NT2/D1 (cell line): ENCODE measurements around the gene C1orf21.

Experiments
- YY1 ChIP-seq: IDR thresholded peaks from 2 replicates; pipeline ENCODE4 v1.6.1; 2011; ENCODE audit not compliant: insufficient read length, insufficient read depth
- ZNF274 ChIP-seq: IDR thresholded peaks from 2 replicates; pipeline ENCODE4 v1.6.1; 2011; ENCODE audit warnings: mild to moderate bottlenecking, low read depth, low read length

DNA sequence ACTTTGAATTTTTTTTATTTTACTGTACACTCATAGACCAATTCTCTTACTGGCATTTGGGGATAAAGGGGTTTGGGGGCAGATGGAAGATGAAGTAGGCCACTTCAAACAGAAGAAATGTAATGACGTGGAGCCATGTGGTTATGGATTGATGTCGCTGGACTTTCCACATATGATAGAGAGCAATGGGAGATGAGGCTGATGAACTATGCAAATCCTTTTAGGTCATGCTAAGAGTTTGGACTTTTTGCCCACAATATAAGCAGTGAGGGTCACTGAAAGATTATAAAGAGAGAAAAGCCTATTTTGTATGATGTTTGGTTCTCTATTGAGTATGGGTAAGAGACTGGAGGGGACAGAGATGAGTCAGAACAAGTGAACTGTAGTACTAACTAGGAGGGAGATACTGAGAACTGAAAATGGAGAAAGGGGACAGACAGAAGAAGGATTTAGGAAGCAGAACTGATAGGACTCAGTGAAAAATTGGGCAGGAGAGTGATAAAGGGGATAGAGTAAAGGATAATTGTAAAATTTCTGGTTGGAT, 9.2 kb downstream of the C1orf21 start:
- TF ChIP-seq YY1 = no peak
- TF ChIP-seq ZNF274 = no peak
